ENCODE data around the gene NAGA.
"Not testable (repeated sequence)": the region's sequence is repeated elsewhere in the genome, so short reads cannot be mapped to it uniquely, and the experiment has no call there.

Gene NAGA

DNA sequence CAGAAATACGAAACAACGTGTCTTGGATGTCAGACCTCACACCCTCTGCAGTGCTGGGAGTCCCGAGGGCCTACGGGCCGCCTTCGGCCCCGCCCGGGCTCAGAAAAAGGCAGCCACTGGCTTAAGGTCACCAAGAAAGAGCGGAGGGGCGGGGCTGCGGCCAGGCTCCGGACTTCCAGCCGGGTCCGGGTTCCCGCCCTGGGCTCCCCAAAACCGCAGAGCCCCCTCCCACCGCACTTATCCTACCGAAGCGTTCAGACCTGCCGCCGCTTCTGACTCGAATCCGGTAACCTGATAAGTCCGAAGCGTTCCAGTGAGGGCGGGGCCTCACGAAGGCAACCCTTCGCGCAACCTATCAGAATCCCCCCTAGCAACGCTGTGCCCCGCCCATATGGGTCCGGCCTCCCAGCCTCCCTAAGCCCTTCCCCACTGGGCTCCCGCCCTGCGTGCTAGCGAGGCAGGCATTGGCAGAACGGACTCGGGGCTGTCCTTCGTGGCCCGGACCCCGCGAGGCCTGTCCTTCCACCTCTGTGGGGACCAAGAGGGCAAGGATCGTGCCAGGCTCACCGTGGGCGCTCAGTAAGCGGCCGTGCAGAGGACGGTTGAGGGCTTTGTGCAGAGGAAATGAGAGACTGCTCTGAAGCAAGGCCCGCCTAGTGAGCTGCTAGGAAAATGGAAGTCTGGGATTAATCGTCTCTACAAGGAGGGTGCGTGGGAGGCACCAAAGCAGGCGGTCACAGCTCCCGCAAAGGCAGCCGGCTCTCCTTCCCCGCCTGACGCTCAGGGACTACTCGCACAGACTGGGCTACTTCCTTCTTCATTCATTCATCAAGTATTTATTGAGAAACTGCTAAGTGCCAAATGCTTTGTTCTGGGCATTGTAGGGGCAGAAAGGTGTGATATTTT, at the start of gene NAGA:
Gene NAGA, minus strand, starts transcription at position 296 of the 906 bp plus-strand sequence. CDS start 515 bp downstream, outside the sequence.
- peak; percentile 80 to 90 for DNase-seq (ENCODE audit: low read depth in 1 of 2, low spot score in 1 of 2)

- DNase-seq (ENCODE audit: low read depth in 1 of 2, low spot score in 1 of 2) = no peak
Observed at GRCh38 chr22:42116848-42117424, 46.3 kb upstream of the NAGA start.

DNA sequence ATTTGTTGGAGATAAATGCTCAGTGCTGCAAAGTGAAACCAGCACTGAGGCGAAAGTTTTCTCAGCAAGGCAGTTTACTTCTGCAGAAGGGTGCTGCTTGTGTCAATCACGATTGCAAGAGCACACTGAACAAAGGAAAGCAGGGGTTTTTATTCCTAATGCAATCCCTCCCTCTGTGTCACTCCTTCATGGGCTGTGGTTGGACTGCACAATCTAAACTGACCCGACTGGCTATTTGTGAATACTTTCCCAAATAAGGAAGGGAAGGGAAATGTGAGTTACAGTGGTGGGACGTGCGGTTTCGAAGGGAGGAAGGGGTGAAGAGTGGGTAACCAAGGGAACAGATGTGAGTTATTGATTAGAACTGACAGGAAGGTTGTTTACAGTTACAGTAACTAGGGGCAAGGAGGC, 44.8 kb upstream of the NAGA start:
- not testable (repeated sequence) for DNase-seq (ENCODE audit: low read depth in 1 of 2, low spot score in 1 of 2)

DNA sequence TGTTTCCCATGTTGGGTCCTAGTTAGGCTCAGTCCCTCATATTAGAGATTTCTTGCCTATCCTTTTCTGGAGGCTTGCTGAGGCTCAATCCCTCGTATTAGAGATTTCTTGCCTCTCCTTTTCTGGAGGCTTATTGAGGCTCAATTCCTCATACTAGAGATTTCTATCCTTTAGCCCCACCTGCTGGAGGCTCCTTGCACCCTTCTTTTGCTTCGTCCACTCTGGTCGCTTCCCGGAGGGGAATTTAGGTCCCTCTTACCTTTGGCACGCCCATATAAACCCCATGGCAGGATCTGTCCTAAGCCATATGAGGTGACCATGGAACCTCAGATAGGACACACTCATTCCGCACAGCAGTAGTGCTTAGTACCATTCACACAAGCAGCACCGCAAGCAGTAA, 44.1 kb upstream of the NAGA start:
- DNase-seq (ENCODE audit: low read depth in 1 of 2, low spot score in 1 of 2) = no peak

DNA sequence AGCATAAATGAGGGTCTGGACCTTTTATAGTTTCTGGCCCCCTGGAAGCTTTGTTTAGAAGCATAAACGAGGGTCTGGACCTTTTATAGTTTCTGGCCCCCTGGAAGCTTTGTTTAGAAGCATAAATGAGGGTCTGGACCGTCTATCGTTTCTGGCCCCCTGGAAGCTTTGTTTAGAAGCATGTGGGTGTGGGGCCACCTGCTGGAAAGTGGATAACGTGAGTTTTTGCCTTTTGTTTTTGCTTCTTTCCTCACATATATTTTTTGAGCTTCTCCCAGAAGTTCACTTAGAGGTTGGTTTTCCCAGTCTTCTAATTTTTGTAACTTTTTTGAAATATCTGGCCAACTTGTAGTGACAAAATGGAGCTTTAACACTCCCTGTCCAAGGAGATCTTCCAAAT, 42.2 kb upstream of the NAGA start:
- DNase-seq (ENCODE audit: low read depth in 1 of 2, low spot score in 1 of 2) = not testable (repeated sequence)

DNA sequence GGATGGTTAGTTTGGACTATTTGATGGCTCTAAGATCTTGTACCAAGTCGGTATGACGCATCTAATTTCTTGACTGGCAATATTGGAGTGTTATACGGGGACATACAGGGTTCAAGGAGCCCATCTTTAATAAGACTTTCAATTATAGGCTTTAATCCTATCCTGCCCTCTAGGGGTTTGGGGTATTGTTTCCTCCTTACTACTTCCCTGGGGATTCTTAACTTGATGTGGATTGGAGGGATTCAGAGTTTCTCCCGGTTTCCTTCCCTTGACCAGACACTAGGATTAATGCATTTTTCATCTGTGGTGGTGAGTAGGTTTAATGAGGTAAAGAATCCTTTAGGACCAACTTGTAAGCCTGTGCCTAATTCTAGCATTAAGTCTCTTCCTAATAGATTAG, 41.2 kb upstream of the NAGA start:
- no peak for DNase-seq (ENCODE audit: low read depth in 1 of 2, low spot score in 1 of 2)

GRCh38 chr22:42108848-42109247, 38.2 kb upstream of the NAGA start:
- no peak for DNase-seq (ENCODE audit: low read depth in 1 of 2, low spot score in 1 of 2)

DNA sequence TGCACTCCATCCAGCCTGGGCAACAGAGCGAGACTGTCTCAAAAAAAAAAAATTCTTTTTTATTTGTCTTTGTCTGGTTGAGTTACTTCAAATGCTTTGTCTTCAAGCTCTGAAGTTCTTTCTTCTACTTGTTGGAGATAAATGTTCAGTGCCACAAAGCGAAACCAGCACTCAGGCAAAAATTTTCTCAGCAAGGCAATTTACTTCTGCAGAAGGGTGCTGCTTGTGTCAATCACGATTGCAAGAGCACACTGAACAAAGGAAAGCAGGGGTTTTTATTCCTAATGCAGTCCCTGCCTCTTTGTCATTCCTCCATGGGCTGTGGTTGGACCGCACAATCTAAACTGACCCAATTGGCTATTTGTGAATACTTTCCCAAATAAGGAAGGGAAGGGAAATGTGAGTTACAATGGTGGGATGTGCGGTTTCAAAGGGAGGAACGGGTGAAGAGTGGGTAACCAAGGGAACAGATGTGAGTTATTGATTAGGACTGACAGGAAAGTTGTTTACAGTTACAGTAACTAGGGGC, 33.8 kb upstream of the NAGA start:
- not testable (repeated sequence) for DNase-seq (ENCODE audit: low read depth in 1 of 2, low spot score in 1 of 2)

GRCh38 chr22:42101199-42101598, 30.6 kb upstream of the NAGA start:
- DNase-seq (ENCODE audit: low read depth in 1 of 2, low spot score in 1 of 2) = no peak

DNA sequence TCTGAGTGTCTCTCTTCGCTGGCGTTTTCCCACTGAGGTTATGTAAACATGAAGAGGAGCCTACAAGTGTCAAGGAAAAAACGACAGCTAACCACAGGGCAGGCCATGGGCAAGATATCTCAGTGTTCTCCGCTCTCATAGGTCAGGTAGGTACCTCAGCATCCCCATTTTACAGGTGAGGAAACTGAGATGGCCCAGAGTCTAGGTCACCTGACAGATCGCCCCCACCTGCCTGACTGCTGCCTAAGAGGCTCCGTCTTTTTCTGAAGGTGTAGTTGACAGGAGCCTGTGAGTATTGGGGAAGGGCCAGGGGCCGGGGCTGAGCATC, 20.8 kb upstream of the NAGA start:
- DNase-seq (ENCODE audit: low read depth in 1 of 2, low spot score in 1 of 2) = no peak

GRCh38 chr22:42090596-42091454, 20.2 kb upstream of the NAGA start, which contains the start of gene NDUFA6:
Gene NDUFA6, minus strand, starts transcription at chr22:42090772. Its CDS starts 28 bp downstream, at chr22:42090744.
- peak; percentile 93 to 99 for DNase-seq (ENCODE audit: low read depth in 1 of 2, low spot score in 1 of 2)

DNA sequence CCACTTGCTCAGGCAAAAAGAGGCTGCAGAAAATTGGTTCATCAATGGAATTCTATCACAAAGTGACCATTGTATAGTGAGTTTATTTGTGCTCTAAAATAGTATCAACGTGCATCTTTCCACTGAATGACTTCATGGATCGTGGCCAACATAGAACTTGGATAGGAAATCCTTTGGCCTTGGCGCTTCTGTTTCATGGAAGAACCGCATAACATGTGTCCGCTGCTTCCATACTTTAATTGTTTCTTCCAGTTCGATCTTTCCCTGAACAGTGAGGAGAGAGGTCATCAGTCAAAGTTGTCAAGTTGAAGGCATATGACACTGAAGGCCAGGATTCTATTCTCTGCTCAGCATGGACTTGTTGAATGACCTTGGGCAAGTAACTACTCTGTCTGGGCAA, 15.4 kb upstream of the NAGA start:
- DNase-seq (ENCODE audit: low read depth in 1 of 2, low spot score in 1 of 2) = no peak

- DNase-seq (ENCODE audit: low read depth in 1 of 2, low spot score in 1 of 2) = no peak
Observed at GRCh38 chr22:42084874-42085273, 14.3 kb upstream of the NAGA start.

DNA sequence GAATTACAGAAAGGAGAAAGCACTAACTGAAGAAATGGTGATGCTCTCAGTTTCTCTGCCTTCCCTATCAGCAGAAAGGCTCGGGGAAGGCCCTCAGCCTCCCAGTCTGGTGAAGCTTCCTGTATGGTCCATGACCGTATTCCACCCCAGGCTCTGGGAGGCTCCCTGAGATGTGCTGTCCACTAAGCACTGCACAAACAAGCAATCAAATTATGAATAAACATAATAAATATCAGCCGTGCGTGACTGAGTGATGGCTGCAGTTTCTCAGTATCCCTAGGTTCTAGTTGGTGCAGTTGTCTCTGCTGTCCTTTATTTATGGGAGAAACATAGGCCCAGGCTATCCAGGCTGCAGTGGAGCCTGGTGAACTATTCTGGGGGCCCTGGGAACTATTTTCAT, 12.5 kb upstream of the NAGA start:
- no peak for DNase-seq (ENCODE audit: low read depth in 1 of 2, low spot score in 1 of 2)

GRCh38 chr22:42080287-42080686, 9.7 kb upstream of the NAGA start:
- DNase-seq (ENCODE audit: low read depth in 1 of 2, low spot score in 1 of 2) = no peak

- peak; percentile 95 to 97 for DNase-seq (ENCODE audit: low read depth in 1 of 2, low spot score in 1 of 2)
Observed at GRCh38 chr22:42079319-42080251, 9.0 kb upstream of the NAGA start, which contains the start of gene SMDT1. Gene SMDT1, plus strand, starts transcription at chr22:42079700. Its CDS starts 69 bp downstream, at chr22:42079769.

GRCh38 chr22:42078469-42079318, 8.1 kb upstream of the NAGA start:
- DNase-seq (ENCODE audit: low read depth in 1 of 2, low spot score in 1 of 2) = no peak

DNA sequence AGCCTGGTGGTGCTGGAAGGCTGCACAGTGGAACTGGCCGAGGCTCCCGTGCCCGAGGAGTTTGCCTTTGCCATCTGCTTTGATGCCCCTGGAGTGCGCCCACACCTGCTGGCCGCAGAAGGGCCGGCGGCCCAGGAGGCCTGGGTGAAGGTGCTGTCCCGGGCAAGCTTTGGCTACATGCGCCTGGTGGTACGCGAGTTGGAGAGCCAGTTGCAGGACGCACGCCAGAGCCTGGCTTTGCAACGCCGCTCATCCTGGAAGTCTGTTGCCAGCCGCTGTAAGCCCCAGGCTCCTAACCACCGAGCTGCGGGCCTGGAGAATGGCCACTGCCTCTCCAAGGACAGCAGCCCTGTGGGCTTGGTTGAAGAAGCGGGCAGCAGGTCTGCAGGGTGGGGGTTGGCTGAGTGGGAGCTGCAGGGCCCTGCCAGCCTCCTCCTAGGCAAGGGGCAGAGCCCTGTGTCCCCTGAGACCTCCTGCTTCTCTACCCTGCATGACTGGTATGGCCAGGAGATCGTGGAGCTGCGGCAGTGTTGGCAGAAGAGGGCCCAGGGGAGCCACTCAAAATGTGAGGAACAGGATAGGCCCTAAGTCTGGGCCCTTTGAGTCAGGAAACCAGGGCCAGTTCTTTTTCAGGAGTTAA, 7.0 kb upstream of the NAGA start:
- DNase-seq (ENCODE audit: low read depth in 1 of 2, low spot score in 1 of 2) = no peak

All from activated CD4-positive, alpha-beta T cell treated with anti-CD3 and anti-CD28 coated beads, Interleukin-2, amount 50 U/mL, for 24 hours (primary cell).